22Rv1 (cell line): Measurements from ENCODE around the gene MTCL1.

ENCODE experiments used
- H3K27ac ChIP-seq: fragments of 450-650 bp; 2 replicates; pipeline ENCODE4 v1.5.1; 2017
- ZFX ChIP-seq: fragments of 450-650 bp; IDR thresholded peaks from 2 replicates; pipeline ENCODE4 v1.6.1; 2017; ENCODE audit warnings: antibody characterized with exemption, borderline replicate concordance
- TF ChIP-seq, protein P1 (sequence below): fragments of 450-650 bp; IDR thresholded peaks from 2 replicates; pipeline ENCODE4 v1.5.1; 2017; ENCODE audit warnings: mild to moderate bottlenecking

Gene MTCL1

DNA sequence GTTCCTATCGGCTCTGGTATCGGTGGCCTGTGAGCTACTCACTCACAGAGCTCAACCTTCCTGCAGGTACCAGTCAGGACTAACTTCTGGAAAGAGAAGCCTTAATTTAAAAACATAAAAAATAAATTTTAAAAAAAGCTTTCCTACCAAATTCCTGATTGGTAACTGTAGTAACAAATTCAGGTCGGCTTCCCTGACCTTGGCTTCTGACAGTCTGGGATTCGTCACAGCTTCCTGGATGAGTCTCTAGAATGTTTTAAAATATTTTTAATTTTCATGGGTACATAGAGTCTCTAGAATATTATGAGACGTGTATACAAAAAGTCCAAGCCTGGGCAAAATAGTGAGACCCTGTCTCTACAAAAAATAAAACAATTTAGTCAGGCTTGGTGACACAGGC lies 45.0 kb upstream of the MTCL1 start:
- TF ChIP-seq, protein P1, sequence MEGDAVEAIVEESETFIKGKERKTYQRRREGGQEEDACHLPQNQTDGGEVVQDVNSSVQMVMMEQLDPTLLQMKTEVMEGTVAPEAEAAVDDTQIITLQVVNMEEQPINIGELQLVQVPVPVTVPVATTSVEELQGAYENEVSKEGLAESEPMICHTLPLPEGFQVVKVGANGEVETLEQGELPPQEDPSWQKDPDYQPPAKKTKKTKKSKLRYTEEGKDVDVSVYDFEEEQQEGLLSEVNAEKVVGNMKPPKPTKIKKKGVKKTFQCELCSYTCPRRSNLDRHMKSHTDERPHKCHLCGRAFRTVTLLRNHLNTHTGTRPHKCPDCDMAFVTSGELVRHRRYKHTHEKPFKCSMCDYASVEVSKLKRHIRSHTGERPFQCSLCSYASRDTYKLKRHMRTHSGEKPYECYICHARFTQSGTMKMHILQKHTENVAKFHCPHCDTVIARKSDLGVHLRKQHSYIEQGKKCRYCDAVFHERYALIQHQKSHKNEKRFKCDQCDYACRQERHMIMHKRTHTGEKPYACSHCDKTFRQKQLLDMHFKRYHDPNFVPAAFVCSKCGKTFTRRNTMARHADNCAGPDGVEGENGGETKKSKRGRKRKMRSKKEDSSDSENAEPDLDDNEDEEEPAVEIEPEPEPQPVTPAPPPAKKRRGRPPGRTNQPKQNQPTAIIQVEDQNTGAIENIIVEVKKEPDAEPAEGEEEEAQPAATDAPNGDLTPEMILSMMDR = no peak
- no peak for TF ChIP-seq ZFX
- no peak overlapping the region for H3K27ac ChIP-seq

DNA sequence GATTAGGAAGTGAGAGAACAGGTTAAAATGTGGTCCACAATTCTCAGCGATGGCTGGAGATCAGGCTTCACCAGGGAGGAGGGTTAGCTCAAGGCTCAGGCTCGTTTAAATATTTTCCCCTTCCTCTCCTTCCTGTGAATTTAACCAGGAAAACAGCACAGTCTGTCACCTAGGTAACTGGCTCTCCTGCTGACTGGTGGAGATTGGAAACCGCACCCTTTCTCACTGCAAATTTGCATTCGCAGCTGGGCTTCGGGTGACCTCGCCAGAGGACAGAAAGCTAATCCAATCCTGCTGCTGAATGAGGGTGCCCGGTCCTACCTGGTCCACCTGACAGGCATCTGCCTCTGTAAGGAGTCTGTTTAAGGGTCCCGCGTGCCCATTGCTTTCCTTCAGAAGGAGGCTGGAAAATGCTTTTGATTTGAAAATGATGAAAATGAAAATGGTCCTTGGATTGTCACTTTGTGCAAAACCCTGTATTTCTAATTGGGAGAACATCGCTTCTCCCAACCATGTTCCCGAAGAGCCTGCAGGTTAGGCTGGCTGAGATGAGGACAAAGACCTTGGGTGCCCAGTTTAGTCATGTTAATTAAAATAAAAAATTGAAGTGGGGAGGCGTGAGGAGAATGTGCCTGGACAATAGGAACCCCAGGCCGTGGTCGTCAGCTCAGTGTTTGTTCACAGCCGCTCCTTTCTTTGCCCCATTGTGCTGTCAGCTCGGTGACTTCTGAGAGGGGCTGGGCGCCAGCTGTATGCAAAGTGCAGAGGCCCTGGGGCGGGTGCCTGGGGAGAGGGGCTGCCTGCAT lies 43.4 kb upstream of the MTCL1 start:
- no peak overlapping the region for H3K27ac ChIP-seq
- TF ChIP-seq, protein P1 = no peak
- no peak for TF ChIP-seq ZFX

DNA sequence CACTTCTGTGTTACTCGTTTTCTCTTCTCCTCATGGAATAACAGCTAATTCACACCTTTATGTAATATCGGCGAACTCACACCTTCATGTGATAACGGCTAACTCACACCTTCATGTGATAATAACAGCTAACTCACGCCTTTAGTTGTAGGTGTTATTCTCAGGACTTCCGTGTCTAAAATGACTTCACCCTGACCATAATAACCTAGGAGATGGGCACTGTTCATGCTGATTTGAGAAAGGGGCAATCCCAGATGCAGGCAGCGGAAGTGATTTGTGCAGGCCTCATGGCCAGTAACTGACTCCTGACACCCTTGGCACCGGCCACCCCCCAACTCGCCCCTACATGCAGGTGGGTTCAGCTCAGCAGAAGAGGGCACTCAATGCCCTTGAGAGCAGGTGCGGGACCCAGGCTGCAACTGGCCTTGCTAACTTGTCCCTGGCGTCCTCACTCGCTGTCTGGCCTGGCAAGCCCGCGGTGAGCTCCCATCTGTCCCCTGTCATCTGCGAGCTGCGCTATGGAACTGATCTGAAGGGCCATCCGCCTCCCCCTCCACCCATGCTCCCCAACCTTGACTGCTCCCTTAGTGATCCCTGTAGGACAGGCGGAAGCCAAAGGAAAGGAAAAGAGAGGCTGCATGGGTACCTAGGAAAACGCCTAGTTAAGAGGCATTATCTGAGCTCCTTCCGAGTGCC lies 42.6 kb upstream of the MTCL1 start:
- TF ChIP-seq, protein P1 = no peak
- no peak overlapping the region for H3K27ac ChIP-seq

DNA sequence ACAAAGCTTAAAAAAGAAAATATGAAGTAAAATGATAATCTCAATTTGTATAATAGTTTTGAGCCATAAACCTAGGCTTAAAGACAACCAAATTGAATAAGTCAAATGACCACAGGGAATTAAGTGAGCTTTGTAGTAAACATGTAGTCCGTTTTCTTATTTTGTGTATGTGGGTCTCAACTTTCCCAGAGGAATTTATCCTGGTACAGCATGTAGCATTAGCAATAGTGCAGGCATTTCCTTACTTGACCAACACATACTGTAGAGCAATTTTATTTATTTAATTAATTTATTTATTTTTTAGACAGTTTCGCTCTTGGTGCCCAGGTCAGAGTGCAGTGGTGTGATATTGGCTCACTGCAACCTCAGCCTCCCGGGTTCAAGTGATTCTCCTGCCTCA lies 37.5 kb upstream of the MTCL1 start:
- no peak overlapping the region for H3K27ac ChIP-seq
- TF ChIP-seq ZFX = no peak
- TF ChIP-seq, protein P1 = no peak

DNA sequence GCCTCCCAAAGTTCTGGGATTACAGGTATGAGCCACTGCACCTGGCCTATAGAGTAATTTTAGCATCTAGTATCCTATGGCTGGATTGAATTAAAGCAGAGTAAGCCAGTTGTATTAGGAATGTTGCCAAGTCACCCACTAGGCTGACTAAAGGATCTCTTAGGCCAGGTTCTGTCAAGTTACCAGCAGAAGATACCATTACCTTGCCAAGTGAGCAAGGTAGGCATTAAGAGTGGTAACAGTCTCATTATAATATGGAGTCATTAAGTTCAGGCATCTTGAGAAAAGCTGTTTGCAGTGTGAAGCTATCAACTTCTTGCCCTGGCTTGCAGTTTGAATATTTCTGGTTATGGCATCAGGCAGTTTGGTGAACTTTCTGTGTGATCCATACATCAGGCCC lies 37.0 kb upstream of the MTCL1 start:
- no peak overlapping the region for H3K27ac ChIP-seq
- TF ChIP-seq ZFX = no peak
- TF ChIP-seq, protein P1 = no peak

DNA sequence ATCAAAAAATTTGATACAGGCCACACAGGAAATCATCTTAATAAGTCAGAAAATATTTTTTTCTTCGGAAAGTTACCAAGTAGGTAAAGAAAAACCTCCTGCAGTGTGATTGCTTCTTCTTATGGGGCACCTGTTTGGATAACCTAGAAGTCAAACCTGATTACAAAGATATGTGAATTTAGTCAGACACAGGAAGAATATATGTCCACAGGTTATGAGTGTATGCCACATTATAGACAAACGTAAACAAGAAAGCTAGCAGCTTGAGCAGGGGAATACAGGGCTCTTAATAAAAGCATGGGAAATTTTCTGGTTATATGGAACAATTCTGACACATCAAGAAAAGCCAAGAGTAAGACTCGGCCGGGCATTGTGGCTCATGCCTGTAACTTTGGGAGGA lies 35.8 kb upstream of the MTCL1 start:
- no peak overlapping the region for H3K27ac ChIP-seq

More for the DNA sequence above, 35.8 kb upstream of the MTCL1 start:
- TF ChIP-seq, protein P1 = no peak
- no peak for TF ChIP-seq ZFX
